Measurements from ENCODE around the gene RAB3GAP2.

DNA sequence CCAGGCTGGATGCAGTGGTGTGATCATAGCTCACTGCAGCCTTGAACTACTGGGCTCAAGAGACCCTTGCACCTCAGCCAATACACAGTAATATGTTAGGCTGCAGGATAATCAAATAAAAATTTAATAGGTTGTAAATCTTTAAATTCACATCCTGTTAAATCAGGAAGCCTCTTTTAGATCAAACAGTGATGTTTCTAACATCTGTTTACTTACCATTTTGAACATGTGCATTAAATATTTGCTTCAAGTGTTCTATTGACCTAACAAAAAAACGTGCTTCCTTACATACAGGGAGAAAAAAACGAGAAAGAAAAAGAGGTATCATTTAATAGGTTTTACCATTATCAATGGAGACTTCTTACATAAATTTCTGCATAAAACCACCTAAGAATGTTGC is 107.7 kb downstream of the RAB3GAP2 start:
- TF ChIP-seq, protein P1, sequence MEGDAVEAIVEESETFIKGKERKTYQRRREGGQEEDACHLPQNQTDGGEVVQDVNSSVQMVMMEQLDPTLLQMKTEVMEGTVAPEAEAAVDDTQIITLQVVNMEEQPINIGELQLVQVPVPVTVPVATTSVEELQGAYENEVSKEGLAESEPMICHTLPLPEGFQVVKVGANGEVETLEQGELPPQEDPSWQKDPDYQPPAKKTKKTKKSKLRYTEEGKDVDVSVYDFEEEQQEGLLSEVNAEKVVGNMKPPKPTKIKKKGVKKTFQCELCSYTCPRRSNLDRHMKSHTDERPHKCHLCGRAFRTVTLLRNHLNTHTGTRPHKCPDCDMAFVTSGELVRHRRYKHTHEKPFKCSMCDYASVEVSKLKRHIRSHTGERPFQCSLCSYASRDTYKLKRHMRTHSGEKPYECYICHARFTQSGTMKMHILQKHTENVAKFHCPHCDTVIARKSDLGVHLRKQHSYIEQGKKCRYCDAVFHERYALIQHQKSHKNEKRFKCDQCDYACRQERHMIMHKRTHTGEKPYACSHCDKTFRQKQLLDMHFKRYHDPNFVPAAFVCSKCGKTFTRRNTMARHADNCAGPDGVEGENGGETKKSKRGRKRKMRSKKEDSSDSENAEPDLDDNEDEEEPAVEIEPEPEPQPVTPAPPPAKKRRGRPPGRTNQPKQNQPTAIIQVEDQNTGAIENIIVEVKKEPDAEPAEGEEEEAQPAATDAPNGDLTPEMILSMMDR (IDR thresholded peaks at IDR 0.05), result no peak
- TF ChIP-seq ZFX (IDR thresholded peaks at IDR 0.05; ENCODE audit: borderline replicate concordance), result no peak

All from 22Rv1 (cell line).